ENCODE data around the gene CEP164.
"Not testable (repeated sequence)": the region's sequence is repeated elsewhere in the genome, so short reads cannot be mapped to it uniquely, and the experiment has no call there.

The CEP164 gene

DNA sequence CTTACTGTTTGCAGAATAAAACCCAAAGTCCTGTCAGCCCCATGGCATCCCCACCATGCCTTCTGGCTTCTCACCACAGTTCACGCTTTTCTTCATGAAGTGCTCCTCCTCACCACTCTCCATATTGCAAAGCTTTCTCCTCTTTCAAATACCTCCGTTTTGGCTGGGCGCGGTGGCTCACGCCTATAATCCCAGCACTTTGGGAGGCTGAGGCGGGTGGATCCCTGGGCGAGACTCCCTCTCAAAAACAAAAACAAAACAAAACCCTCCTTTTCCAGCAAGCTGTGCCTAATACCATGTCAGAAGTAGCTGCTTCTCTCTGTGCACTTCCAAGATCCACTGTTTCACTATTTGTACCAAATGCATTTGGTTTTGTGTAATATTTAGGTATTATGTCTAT lies 18.3 kb upstream of the CEP164 start:
- DNase-seq = no peak

DNA sequence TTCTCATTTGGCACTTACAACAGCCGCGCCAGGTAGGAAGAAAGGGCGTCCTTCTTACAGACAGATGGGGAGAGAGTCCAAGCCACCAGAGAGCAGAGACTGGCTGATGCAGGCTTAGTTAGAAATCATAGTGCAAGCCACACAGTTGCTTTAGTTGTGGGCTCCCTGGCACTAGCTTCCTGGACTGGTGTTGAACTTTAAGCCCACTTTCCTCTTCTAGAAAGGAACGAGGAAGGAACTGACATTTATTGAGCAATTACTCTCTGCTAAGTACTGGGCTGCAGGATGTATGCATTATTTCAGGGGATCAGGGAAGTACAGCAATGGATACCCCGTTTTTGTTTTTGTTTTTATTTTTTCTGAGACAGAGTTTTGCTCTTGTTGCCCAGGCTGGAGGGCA lies 14.6 kb upstream of the CEP164 start:
- DNase-seq = no peak

GRCh38 chr11:117313828-117314768 lies 13.6 kb upstream of the CEP164 start:
- DNase-seq = no peak

DNA sequence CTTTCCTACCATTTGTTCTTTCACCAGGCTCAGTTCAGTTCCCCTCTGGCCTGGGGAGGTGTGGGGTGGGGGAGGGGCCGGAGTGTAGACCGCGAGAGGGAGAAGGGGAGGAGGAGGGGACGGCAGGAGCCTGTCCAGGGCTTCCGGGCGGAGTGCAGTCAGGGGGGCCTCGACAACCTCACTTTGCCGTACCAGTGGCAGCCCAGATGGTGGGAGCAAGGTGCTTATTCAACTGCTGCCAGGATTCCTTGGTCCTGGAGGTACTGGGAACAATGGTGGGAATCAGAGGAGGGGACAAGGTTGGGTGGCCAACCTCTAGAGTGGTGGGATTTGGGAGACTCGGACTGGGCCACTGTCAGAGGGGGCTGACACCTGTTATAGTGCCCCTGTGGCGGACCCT lies 12.8 kb upstream of the CEP164 start:
- DNase-seq = no peak

- peak; percentile 7 to 11 for DNase-seq
Observed at GRCh38 chr11:117315285-117316196, 12.1 kb upstream of the CEP164 start.

DNA sequence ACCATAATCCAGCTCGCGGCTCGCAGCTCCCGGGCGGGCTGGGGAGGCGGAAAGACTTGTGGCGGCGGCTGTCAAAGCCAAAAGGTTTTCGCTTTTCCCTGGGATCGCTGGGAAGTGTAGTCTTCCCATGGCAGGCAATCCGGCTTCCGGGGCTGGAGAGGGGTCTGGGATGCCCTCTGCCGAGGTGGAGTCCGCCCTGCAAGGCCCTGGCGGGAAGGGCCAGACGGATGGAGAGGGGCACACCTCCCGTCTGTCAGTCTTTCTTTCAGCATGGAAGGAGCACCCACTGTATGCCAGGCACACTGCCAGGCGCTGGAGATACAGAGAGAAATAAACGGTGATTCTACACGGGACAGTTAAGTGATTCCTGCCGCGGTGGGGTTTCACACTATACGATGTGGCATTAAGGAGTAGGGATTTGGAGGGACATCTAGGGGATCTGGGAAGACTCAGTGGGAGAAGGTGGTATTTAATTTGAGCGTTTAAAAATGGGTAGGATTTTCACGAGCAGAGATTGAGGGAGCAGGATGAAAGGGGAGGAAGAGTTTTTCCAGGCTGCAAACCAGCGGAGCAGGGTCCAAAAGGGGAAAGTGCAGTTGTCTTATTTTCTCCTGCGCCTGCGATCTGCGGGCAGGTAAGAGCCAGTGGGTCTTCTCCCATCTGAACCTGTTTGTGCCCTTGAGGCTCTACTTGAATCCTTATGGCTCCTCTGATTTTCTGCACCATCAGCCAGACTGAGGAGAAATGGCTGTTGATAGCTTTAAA lies 11.3 kb upstream of the CEP164 start, which contains the start of gene BACE1:
BACE1 (minus strand) TSS at position 60 of the 765 bp plus-strand sequence. CDS start 461 bp downstream, outside the sequence.
- no peak for DNase-seq

DNA sequence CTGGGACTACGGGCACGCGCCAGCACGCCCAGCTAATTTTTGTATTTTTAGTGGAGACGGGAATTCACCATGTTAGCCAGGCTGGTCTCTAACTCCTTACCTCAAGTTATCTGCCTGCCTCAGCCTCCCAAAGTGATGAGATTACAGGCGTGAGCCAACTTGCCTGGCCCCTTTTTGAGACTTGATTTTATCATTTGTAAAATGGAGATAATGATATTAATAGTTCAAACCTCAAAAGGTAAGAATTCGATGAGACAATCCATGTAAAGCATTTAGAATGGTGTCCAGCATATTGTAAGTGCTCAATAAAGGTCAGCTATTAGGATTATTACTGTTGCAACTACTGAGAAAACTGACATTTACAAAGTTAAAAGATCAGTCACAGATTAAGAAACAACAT lies 8.9 kb upstream of the CEP164 start:
- no peak for DNase-seq

- DNase-seq = no peak
Observed at GRCh38 chr11:117319214-117319840, 8.3 kb upstream of the CEP164 start.

DNA sequence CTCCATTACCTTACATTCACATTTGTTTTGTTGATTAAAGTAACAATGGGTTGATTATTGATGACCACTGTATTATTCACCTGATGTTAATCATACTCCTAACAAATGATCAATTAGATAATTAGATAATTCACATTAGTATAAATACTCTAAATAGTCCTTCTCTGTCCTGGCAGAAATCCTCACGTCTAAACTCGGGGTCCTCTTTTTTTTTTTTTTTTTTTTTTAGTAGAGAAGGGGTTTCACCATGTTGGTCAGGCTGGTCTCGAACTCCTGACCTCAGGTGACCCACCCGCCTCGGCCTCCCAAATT lies 443 bp upstream of the CEP164 start:
- not testable (repeated sequence) for DNase-seq

DNA sequence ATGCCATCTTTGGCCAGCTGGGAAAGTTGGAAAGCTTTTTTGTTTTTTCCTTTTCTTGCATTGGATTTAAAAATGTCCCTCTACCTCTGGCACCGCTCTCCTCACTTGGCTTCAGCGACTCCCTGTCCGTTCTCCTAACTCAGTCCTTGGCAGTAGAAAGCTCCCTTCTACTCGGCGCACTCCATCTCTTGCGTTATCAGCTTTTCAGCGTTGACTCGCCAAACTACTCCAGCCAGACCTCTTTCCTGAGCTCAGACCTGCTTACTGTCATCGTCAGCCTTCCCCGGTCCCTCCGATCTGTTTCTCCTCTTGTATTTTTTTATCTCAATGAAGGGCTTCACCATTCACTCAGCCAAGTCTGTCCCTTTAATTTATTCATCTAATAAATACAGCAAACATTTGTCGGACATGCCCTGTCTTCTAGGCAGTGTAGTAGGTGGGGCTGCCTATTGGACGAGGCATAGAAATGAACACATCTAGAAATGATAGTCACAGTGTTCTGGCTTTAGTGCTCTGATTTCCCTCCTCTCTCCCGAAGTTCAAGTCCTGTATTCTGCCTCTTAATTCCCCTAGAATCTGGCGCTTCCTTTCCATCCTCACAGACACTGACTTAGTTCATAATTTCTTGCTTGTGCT lies 839 bp downstream of the CEP164 start:
- DNase-seq = no peak

GRCh38 chr11:117332843-117333242 lies 5.2 kb downstream of the CEP164 start:
- DNase-seq = no peak

GRCh38 chr11:117333917-117334316 lies 6.3 kb downstream of the CEP164 start:
- DNase-seq = no peak

DNA sequence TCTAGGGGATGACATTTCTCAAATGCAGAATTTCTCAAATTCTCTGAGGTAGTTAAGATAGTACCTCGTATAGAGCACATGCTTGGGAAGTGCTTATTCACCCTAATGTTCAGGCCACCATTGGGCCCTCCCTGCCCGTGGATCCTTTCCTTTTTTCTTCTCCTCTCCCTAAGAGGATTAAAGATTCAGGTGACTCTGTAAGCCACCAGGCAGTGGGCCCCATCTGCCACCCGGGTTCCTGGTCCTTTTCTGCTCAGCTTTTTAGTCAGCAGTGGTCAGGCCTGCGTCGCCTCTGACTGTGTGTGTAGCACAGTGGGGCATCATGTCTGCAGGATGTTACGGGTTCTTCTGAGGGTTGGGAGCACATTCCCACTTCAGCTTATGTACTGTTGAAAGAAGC lies 7.2 kb downstream of the CEP164 start:
- no peak for DNase-seq

GRCh38 chr11:117335399-117335798 lies 7.7 kb downstream of the CEP164 start:
- no peak for DNase-seq

- no peak for DNase-seq
Observed at GRCh38 chr11:117337076-117337475, 9.4 kb downstream of the CEP164 start.

- DNase-seq = no peak
Observed at GRCh38 chr11:117345039-117345438, 17.4 kb downstream of the CEP164 start.

- DNase-seq = no peak
Observed at GRCh38 chr11:117354550-117354949, 26.9 kb downstream of the CEP164 start.

GRCh38 chr11:117356126-117356890 lies 28.7 kb downstream of the CEP164 start:
- no peak for DNase-seq

DNA sequence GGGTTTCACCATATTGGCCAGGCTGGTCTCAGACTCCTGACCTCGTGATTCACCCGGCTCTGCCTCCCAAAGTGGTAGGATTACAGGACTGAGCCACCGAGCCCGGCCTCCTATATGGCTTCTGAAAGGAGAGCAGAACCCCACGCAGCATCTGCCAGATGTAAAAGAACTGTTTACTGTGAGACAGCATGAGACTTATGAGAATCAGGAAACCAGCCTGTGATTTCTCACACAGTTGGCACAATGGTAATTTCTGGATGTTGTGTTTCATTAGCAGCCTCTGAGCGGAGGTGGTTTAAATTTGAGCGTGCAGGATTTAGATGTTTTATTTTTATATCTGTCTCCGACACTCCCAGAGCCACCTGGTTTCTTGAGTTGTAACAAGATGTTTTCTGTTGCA lies 33.8 kb downstream of the CEP164 start:
- DNase-seq = no peak

GRCh38 chr11:117366248-117366647 lies 38.6 kb downstream of the CEP164 start:
- DNase-seq = no peak

DNA sequence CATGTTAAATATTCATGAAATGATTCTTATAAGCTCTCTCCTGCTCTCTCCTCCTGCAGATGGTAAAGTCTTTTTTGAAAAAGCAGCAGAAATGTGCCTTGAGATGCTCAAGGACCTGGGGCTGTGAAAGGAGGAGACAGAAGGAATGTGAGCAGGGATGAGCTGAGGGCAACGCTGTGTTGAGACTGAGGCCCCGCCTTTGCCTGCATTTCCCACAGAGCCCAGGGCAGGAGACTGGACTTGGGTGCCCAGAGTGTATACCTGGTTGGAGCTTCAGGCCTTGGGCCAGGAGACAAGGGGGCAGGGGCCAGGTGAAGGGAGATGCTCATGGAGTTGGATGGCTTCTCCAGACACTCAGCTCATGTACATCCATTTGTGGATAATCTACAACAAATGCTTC lies 39.2 kb downstream of the CEP164 start:
- no peak for DNase-seq
